GM23338 (cell line): ENCODE measurements around the gene PIGN. TPM values are rescaled to one million over a fixed set of nuclear protein-coding genes. Genes with fewer than 3 reads are reported as not detected.
A peak's percentile ranks its signal among the peaks of the same experiment; 100 is the strongest.

Experiments
- ATAC-seq: fragments of 200-7000 bp; cut with Tn5 transposase; 3 replicates; pipeline ENCODE4 v1.9.1; 2020
- DNase-seq: peaks from one replicate; pipeline ENCODE4 v3.0.0-alpha.2; 2015; ENCODE audit warnings: low spot score
- H2AFZ ChIP-seq: fragments of 200-600 bp; sonication (generic); 2 replicates; pipeline ENCODE4 v1.8.0; 2016; ENCODE audit warnings: antibody characterized with exemption, mild to moderate bottlenecking, moderate library complexity
- H3F3A ChIP-seq: fragments of 200-600 bp; sonication (generic); replicated peaks from 2 replicates; pipeline ENCODE4 v1.8.0; 2017; ENCODE audit warnings: antibody characterized with exemption, mixed run types, low read depth
- H3K27ac ChIP-seq: fragments of 200-600 bp; sonication (generic); 2 replicates; pipeline ENCODE4 v1.6.1; 2016; ENCODE audit warnings: low read depth
- H3K27me3 ChIP-seq: fragments of 200-600 bp; sonication (generic); 2 replicates; pipeline ENCODE4 v1.8.0; 2016; ENCODE audit warnings: mild to moderate bottlenecking, mixed run types, moderate library complexity; ENCODE audit not compliant: insufficient read depth
- H3K36me3 ChIP-seq: fragments of 200-600 bp; sonication (generic); 2 replicates; pipeline ENCODE4 v1.8.0; 2016; ENCODE audit warnings: mild to moderate bottlenecking; ENCODE audit not compliant: insufficient read depth
- H3K4me1 ChIP-seq: fragments of 200-600 bp; sonication (generic); 2 replicates; pipeline ENCODE4 v1.8.0; 2016; ENCODE audit warnings: mild to moderate bottlenecking, moderate library complexity; ENCODE audit not compliant: insufficient read depth
- H3K4me2 ChIP-seq: fragments of 200-600 bp; sonication (generic); 2 replicates; pipeline ENCODE4 v1.7.1; 2017; ENCODE audit warnings: mixed run types
- H3K4me3 ChIP-seq: fragments of 200-600 bp; sonication (generic); 2 replicates; pipeline ENCODE4 v1.6.1; 2016; ENCODE audit warnings: mixed run types
- H3K79me2 ChIP-seq: fragments of 200-600 bp; sonication (generic); replicated peaks from 2 replicates; pipeline ENCODE4 v1.8.0; 2017; ENCODE audit warnings: mild to moderate bottlenecking; ENCODE audit not compliant: insufficient read depth
- H3K9me2 ChIP-seq: fragments of 200-600 bp; sonication (generic); 2 replicates; pipeline ENCODE4 v1.8.0; 2017; ENCODE audit not compliant: insufficient read depth
- H4K20me1 ChIP-seq: fragments of 200-600 bp; sonication (generic); replicated peaks from 2 replicates; pipeline ENCODE4 v1.8.0; 2017; ENCODE audit warnings: mild to moderate bottlenecking; ENCODE audit not compliant: insufficient read depth
- H3K27ac Mint-ChIP-seq: 2 replicates; pipeline ENCODE4 v1.8.0; 2020; ENCODE audit warnings: inconsistent platforms, mild to moderate bottlenecking, moderate library complexity, mixed read lengths
- H3K27me3 Mint-ChIP-seq: 3 replicates; pipeline ENCODE4 v1.8.0; 2022; ENCODE audit warnings: low read depth, mild to moderate bottlenecking, moderate library complexity, mixed read lengths, inconsistent platforms; ENCODE audit not compliant: insufficient read depth, poor library complexity
- H3K36me3 Mint-ChIP-seq: 3 replicates; pipeline ENCODE4 v1.8.0; 2021; ENCODE audit warnings: low read depth, mild to moderate bottlenecking, inconsistent platforms, moderate library complexity, mixed read lengths
- H3K4me1 Mint-ChIP-seq: 3 replicates; pipeline ENCODE4 v1.8.0; 2020; ENCODE audit warnings: mild to moderate bottlenecking, inconsistent platforms, mixed read lengths
- H3K4me3 Mint-ChIP-seq: 3 replicates; pipeline ENCODE4 v1.8.0; 2021; ENCODE audit warnings: moderate library complexity, mild to moderate bottlenecking, inconsistent platforms, mixed read lengths
- H3K9me3 Mint-ChIP-seq: 3 replicates; pipeline ENCODE4 v1.8.0; 2020; ENCODE audit warnings: moderate library complexity, mild to moderate bottlenecking, inconsistent platforms, mixed read lengths
- CREB1 ChIP-seq: fragments of 250-450 bp; sonication (Bioruptor Pico); IDR thresholded peaks from 2 replicates; pipeline ENCODE4 v1.5.0; 2020; ENCODE audit warnings: low read depth, mild to moderate bottlenecking, moderate library complexity
- EZH2 ChIP-seq: fragments of 200-600 bp; sonication (generic); IDR thresholded peaks from one replicate; pipeline ENCODE4 v1.8.0; 2017; ENCODE audit warnings: antibody characterized with exemption, mild to moderate bottlenecking, low read depth; ENCODE audit not compliant: unreplicated experiment
- NANOG ChIP-seq: IDR thresholded peaks from 2 replicates; pipeline ENCODE4 v1.6.1; 2016; ENCODE audit warnings: antibody characterized with exemption, borderline replicate concordance
- REST ChIP-seq: IDR thresholded peaks from one replicate; pipeline ENCODE4 v1.6.1; 2018; ENCODE audit warnings: antibody characterized with exemption; ENCODE audit not compliant: unreplicated experiment
- STAT1 ChIP-seq: IDR thresholded peaks from one replicate; pipeline ENCODE4 v1.6.1; 2016; ENCODE audit warnings: antibody characterized with exemption; ENCODE audit not compliant: unreplicated experiment
- ZNF114 ChIP-seq: fragments of 250-450 bp; sonication (Bioruptor Pico); IDR thresholded peaks from 2 replicates; pipeline ENCODE4 v1.5.0; 2020; ENCODE audit warnings: mild to moderate bottlenecking, moderate library complexity
- ZNF331 ChIP-seq: fragments of 250-450 bp; sonication (Bioruptor Pico); IDR thresholded peaks from 2 replicates; pipeline ENCODE4 v1.5.0; 2020; ENCODE audit warnings: low read depth, mild to moderate bottlenecking, moderate library complexity
- ZNF462 ChIP-seq: fragments of 250-450 bp; sonication (Bioruptor Pico); IDR thresholded peaks from 2 replicates; pipeline ENCODE4 v1.5.0; 2020; ENCODE audit warnings: mild to moderate bottlenecking, moderate library complexity
- polyA plus RNA-seq: library from polyadenylated mRNA; unstranded; fragments of >200 nt; fragmentation: Nextera tagmentation; extraction: Ambion mirVana; gene quantifications from 2 replicates; pipeline ENCODE4 v1.2.1, GENCODE V29; 2016
- total RNA-seq: library from RNA; depleted of rRNA; stranded (reverse); fragments of >200 nt; shearing (Covaris generic); gene quantifications from 2 replicates; pipeline ENCODE4 v1.2.3, GENCODE V29; 2014

Gene PIGN
- total and polyA plus RNA-seq, 2 experiments from 2014 or later: 9.4 to 33.0 TPM

- H3K27me3 ChIP-seq: no peaks in the 10 kb centered on the region
- no peaks in the 10 kb centered on the region for H3K4me1 Mint-ChIP-seq
- no peaks in the 10 kb centered on the region for H3K27me3 Mint-ChIP-seq
- TF ChIP-seq CREB1 (CRISPR knock-in tag) (no peak), STAT1 (no peak), REST (no peak), ZNF331 (CRISPR knock-in tag) (no peak), EZH2 (no peak), ZNF462 (no peak), NANOG (no peak), ZNF114 (CRISPR knock-in tag) (no peak)
- H3K27ac ChIP-seq: no peak overlapping the region
- no peaks in the 10 kb centered on the region for H3K9me3 Mint-ChIP-seq
- no peaks in the 10 kb centered on the region for H3K4me1 ChIP-seq
- no peaks in the 10 kb centered on the region for H3K36me3 ChIP-seq
- no peaks in the 10 kb centered on the region for H3K36me3 Mint-ChIP-seq
- no peak overlapping the region for H2AFZ ChIP-seq
- no peaks in the 10 kb centered on the region for H3K79me2 ChIP-seq
- no peak overlapping the region for H3K4me3 Mint-ChIP-seq
- no peaks in the 10 kb centered on the region for H3K9me2 ChIP-seq
- 0 out of 2 replicates have a peak overlapping the region, but pooled peaks have one; percentile 5 for H3K27ac Mint-ChIP-seq
- no peak overlapping the region for H3K4me2 ChIP-seq
- H4K20me1 ChIP-seq: no peaks in the 10 kb centered on the region
- no peak overlapping the region for H3K4me3 ChIP-seq
- ATAC-seq (no peak), DNase-seq (no peak)
- H3F3A ChIP-seq: no peaks in the 10 kb centered on the region
These were observed 105.6 kb downstream of the PIGN start for GRCh38 chr18:62081248-62081647.
